HG03342 (cell line): ENCODE measurements around the gene PRSS50.

ENCODE experiments used
- ATAC-seq: cut with Tn5 transposase; IDR thresholded peaks from one replicate; pipeline ENCODE4 v1.9.1; 2021; ENCODE audit warnings: mild to moderate bottlenecking, moderate library complexity; ENCODE audit not compliant: unreplicated experiment

PRSS50 gene

GRCh38 chr3:46725621-46726314 is 8.1 kb upstream of the PRSS50 start:
- no peak for ATAC-seq

GRCh38 chr3:46724424-46724823 is 6.8 kb upstream of the PRSS50 start:
- no peak for ATAC-seq

- no peak for ATAC-seq
These were observed 4.8 kb upstream of the PRSS50 start for GRCh38 chr3:46722443-46722842.

GRCh38 chr3:46721009-46721408 is 3.3 kb upstream of the PRSS50 start:
- no peak for ATAC-seq

- ATAC-seq: no peak
These were observed 2.1 kb upstream of the PRSS50 start for GRCh38 chr3:46719735-46720271.

GRCh38 chr3:46719044-46719565 is 1.4 kb upstream of the PRSS50 start:
- no peak for ATAC-seq

GRCh38 chr3:46716461-46717441 is 918 bp downstream of the PRSS50 start:
- ATAC-seq: no peak

- ATAC-seq: no peak
These were observed 2.0 kb downstream of the PRSS50 start for GRCh38 chr3:46715507-46716175.

- ATAC-seq: no peak
These were observed 2.8 kb downstream of the PRSS50 start for GRCh38 chr3:46714728-46715506.

GRCh38 chr3:46713898-46714552 is 3.6 kb downstream of the PRSS50 start:
- no peak for ATAC-seq

GRCh38 chr3:46713050-46713897 is 4.4 kb downstream of the PRSS50 start:
- no peak for ATAC-seq

GRCh38 chr3:46712191-46713049 is 5.2 kb downstream of the PRSS50 start:
- ATAC-seq: no peak

GRCh38 chr3:46711760-46712159 is 5.9 kb downstream of the PRSS50 start:
- no peak for ATAC-seq

- no peak for ATAC-seq
These were observed 6.4 kb downstream of the PRSS50 start for GRCh38 chr3:46711305-46711704.

- no peak for ATAC-seq
These were observed 6.9 kb downstream of the PRSS50 start for GRCh38 chr3:46710671-46711295.

- no peak for ATAC-seq
These were observed 7.4 kb downstream of the PRSS50 start for GRCh38 chr3:46710229-46710628.

- ATAC-seq: no peak
These were observed 7.9 kb downstream of the PRSS50 start for GRCh38 chr3:46709721-46710120.
